Activated CD8-positive, alpha-beta memory T cell treated with anti-CD3 and anti-CD28 coated beads, Interleukin-2, amount 50 U/mL, for 24 hours (primary cell): ENCODE data around the gene USP47.

Source experiments
- DNase-seq: peaks from one replicate; pipeline ENCODE4 v3.0.0-alpha.2; 2020; ENCODE audit errors: extremely low read depth

USP47 gene

GRCh38 chr11:12003815-12004214 is 162.0 kb downstream of the USP47 start:
- no peak for DNase-seq

- DNase-seq = no peak
These were observed 163.3 kb downstream of the USP47 start for GRCh38 chr11:12005061-12005460.

- DNase-seq = no peak
These were observed 163.7 kb downstream of the USP47 start for GRCh38 chr11:12005476-12005875.

- DNase-seq = no peak
These were observed 164.9 kb downstream of the USP47 start for GRCh38 chr11:12006552-12007229.

GRCh38 chr11:12007230-12007593 is 165.4 kb downstream of the USP47 start:
- no peak for DNase-seq

GRCh38 chr11:12007769-12008737 is 166.3 kb downstream of the USP47 start, which contains the start of gene DKK3:
Gene DKK3 (minus strand): TSS chr11:12008626. CDS start chr11:12008582, 44 bp downstream.
- no peak for DNase-seq
